Transverse colon (tissue), 4 donors: ENCODE measurements around the gene FAM107B.

Experiments
- CTCF ChIP-seq, 5 experiments: fragments of 200-600 bp in 3 of 5; fragments of 450-650 bp in 2 of 5; sonication (generic) in 3 of 5; IDR thresholded peaks; 1 replicate in 2 of 5; 2 replicates in 3 of 5; pipeline ENCODE4 v1.5.1; 2016 to 2017; ENCODE audit warnings: antibody characterized with exemption in 5 of 5, inconsistent platforms in 3 of 5, mild to moderate bottlenecking in 2 of 5, moderate library complexity in 1 of 5
- POLR2A ChIP-seq: fragments of 450-650 bp; IDR thresholded peaks from one replicate; pipeline ENCODE4 v1.6.1; 2016; ENCODE audit warnings: antibody characterized with exemption, mild to moderate bottlenecking, moderate library complexity
- POLR2AphosphoS5 ChIP-seq, 3 donors: sonication (generic); formaldehyde crosslinking; IDR thresholded peaks; one replicate each; pipeline ENCODE4 v1.6.1; 2016; ENCODE audit warnings: antibody characterized with exemption in 3 of 3

DNA sequence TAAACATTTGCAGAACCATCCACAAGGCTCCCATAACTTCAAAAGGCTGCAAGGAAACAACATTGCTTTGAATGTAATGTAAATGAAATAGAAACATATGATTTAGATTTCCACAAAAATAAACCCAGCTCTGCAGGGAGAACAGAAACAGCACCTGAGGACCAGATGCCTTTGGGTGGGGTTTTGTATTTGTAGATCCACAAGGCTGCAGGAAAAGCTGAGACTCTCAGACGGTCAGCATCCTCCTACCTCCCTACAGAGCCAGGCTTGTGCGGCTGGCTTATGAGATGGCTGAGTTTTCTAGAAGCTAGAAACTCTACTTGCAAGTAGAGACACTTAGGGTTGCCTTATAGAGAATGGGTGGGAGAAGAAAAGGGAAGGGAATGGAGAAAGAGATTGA is 49.8 kb downstream of the FAM107B start:
- TF ChIP-seq POLR2A (no peak), CTCF (IDR thresholded peaks at IDR 0.05) (no peak), POLR2AphosphoS5 (IDR thresholded peaks at IDR 0.05) (no peak)
